ENCODE results near the gene TARP.

The TARP gene

DNA sequence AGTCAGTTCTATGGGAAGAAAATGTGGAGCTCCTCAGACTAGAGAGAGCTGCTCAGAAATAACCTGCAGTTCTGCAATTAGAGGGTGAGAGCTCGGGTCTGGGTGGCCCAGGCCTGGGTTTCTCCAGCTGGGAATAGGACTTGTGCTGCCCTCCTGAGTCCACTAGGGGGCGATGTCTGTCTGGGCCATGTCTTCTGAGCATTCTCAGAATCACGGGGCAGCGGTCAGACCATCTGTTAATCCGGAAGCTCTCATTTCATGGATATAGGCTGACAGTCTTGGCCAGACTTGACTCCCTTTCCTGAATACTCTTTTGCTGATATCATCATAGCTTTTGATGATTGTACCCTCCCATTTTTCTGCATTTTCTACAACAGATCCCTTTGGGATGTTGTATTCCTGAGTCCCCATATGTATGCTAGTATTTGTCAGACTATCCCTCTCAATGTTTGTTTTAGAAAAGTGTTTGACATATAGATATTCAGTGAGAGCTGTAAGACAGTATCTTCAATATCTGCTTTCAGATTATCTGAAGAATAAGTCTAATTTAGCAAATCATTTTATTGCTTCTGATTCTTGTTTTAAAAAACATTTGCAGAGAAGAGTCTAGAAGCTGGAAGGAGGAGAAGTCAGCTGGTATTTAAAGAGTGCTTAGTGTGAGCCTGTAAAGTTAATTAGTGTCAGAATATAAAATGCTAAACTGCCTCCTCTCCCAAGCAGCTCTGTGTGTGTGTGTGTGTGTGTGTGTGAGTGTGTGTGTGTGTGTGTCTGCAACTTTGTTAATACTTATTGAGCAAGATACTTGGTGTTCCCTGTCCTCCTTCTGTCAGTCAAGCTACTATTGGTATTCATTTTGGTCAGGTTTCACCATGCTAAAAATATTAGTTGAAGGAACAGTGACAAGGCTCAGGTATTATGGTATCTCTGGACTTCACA, 57.4 kb downstream of the TARP start:
- peak; percentile 70 for DNase-seq (ENCODE audit: low spot score)

DNA sequence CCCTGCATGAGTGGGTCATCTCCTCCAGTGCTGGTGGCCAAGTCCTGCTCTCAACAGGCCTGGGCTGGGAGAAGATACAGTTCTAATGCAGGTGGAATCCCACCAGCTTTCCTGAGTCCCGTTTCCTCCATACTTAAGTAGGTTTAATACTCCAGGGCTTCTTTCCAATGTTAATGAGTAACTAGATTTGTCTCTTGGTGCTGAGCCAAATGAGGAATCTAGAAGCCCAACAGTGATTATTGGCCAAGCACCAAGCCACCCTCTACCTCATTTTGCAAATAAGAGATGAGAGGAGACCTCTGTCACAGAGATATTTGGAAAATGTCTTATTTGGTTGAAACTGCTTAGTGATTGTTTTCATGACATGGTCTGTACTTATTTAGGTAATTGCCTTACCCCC, 58.3 kb downstream of the TARP start:
- DNase-seq (ENCODE audit: low spot score): no peak

DNA sequence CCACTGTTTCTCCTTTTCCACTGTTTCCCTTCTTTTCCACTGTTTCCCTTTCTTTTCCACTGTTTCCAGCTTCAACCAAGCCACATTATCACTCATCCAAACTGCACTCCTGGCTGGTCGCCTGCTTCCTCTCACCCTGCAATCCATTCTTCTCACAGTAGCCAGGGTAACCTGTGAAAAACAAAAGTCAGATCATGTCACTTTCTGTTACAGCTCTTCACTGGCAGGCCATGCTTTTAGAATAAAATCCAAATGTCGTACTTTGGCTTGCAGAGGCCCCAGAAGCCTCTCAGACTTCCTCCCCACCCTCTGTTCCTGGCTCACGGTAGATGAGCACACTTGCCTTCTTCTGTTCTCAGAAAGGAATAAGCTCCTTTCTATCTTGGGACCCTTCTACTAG, 61.5 kb downstream of the TARP start:
- DNase-seq (ENCODE audit: low spot score): no peak

DNA sequence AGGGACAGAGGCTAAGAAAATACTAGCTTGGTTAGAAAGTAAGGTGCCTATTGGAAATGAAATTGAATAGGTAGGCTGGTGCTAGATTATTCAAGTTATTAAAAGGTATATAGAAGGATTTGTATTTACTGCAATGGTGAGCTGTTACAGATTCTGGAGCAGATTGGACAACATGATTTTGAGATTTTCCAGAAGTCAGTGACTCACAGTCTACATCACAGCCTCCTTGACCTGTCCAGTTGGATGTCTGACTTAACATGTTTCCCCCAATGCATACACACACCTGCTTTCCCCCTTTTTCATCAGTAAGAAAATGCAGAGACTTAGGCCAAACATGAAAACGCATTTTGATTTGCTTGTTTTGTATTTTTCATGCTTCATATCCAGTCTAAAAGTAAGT, 62.0 kb downstream of the TARP start:
- no peak for DNase-seq (ENCODE audit: low spot score)

Measured in hepatic stellate cell (primary cell).